IPS-20b (cell line): ENCODE measurements around the gene TMEM129.

ENCODE experiments used
- H3K27ac ChIP-seq: one replicate; pipeline ENCODE4 v1.5.1; 2013; ENCODE audit warnings: low read length
- H3K27me3 ChIP-seq: 2 replicates; pipeline ENCODE4 v1.6.1; 2013; ENCODE audit warnings: mild to moderate bottlenecking, low read length, inconsistent platforms; ENCODE audit not compliant: insufficient read depth
- H3K36me3 ChIP-seq: 2 replicates; pipeline ENCODE4 v1.6.1; 2013; ENCODE audit warnings: low read depth, mild to moderate bottlenecking, inconsistent platforms, low read length, moderate library complexity; ENCODE audit not compliant: insufficient read depth
- H3K4me1 ChIP-seq: 2 replicates; pipeline ENCODE4 v1.6.1; 2013; ENCODE audit warnings: mild to moderate bottlenecking, control low read depth, inconsistent platforms, low read length, moderate library complexity; ENCODE audit not compliant: insufficient read depth
- H3K4me3 ChIP-seq: 2 replicates; pipeline ENCODE4 v1.5.1; 2013; ENCODE audit warnings: mild to moderate bottlenecking, low read length, inconsistent platforms
- H3K9ac ChIP-seq: 2 replicates; pipeline ENCODE4 v1.6.1; 2013; ENCODE audit warnings: low read depth, mild to moderate bottlenecking, inconsistent platforms, low read length, moderate library complexity
- H3K9me3 ChIP-seq: 2 replicates; pipeline ENCODE4 v1.6.1; 2013; ENCODE audit warnings: mild to moderate bottlenecking, low read depth, low read length, inconsistent platforms; ENCODE audit not compliant: insufficient read depth

The TMEM129 gene

GRCh38 chr4:1666391-1666790, 54.7 kb downstream of the TMEM129 start:
- Histone ChIP-seq H3K36me3 (no peaks in the 10 kb centered on the region), H3K9me3 (no peaks in the 10 kb centered on the region), H3K4me3 (no peak overlapping the region), H3K27ac (no peak overlapping the region), H3K27me3 (no peaks in the 10 kb centered on the region), H3K9ac (no peak overlapping the region), H3K4me1 (no peaks in the 10 kb centered on the region)
